Measurements from ENCODE around the gene PDZRN4. TPM values are rescaled to one million over a fixed set of nuclear protein-coding genes. Genes with fewer than 3 reads are reported as not detected.

The PDZRN4 gene
- total RNA-seq, 1 donor from 2014 or later: 24.8 TPM

DNA sequence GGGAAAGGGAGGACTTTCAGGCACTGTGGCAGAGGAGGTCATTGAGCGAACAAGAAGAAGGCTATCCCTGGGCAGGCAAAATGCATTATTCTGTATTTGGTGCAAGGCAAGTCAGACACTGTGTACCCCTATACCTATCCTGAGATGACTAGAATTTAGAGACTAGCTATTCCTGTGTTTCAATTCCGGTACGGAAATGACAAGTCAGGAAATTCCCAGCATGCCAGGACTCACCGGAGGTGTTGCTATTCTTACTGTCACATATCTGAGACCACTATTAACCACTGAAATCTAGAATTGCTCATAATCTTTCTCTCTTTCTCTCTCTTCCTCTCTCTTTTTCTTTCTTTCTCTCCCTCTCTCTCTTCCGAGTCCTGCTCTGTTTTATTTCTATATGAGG is 297.1 kb downstream of the PDZRN4 start:
- DNase-seq (ENCODE audit: extremely low spot score in 2 of 2): no peak
- TF ChIP-seq POLR2A (IDR thresholded peaks at IDR 0.05) (no peak), POLR2AphosphoS5 (IDR thresholded peaks at IDR 0.05; ENCODE audit: insufficient read depth in 1 of 2, low read depth in 1 of 2) (no peak)
- TF ChIP-seq, protein P1, sequence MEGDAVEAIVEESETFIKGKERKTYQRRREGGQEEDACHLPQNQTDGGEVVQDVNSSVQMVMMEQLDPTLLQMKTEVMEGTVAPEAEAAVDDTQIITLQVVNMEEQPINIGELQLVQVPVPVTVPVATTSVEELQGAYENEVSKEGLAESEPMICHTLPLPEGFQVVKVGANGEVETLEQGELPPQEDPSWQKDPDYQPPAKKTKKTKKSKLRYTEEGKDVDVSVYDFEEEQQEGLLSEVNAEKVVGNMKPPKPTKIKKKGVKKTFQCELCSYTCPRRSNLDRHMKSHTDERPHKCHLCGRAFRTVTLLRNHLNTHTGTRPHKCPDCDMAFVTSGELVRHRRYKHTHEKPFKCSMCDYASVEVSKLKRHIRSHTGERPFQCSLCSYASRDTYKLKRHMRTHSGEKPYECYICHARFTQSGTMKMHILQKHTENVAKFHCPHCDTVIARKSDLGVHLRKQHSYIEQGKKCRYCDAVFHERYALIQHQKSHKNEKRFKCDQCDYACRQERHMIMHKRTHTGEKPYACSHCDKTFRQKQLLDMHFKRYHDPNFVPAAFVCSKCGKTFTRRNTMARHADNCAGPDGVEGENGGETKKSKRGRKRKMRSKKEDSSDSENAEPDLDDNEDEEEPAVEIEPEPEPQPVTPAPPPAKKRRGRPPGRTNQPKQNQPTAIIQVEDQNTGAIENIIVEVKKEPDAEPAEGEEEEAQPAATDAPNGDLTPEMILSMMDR (IDR thresholded peaks at IDR 0.05): no peak
- no peaks in the 10 kb centered on the region for H3K9me3 ChIP-seq
- H3K4me3 ChIP-seq: no peak overlapping the region
- no peak overlapping the region for H3K27ac ChIP-seq
- H3K4me1 ChIP-seq: no peaks in the 10 kb centered on the region
- no peaks in the 10 kb centered on the region for H3K36me3 ChIP-seq
- intact Hi-C loops (cut with DNase I): no loop called here
- no peaks in the 10 kb centered on the region for H3K27me3 ChIP-seq

DNA sequence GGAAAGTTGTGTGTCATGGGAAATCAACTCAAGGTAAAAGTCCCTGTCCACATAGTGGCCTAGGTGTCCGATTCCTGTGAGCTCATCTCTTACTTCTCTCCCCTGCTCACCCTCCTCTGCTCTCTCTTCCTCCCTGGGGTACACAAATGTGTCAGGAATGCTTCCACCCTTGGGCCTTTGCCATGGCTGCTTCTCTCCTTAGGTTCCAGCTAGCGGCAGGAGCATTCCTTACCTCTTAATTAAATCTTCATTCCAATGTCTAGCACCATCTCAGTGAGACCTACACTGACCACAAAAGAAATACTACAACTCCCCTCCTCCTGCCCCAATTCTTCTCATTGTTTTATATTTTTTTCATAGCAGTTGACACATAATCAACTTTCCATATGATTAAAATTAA is 298.6 kb downstream of the PDZRN4 start:
- Histone ChIP-seq H3K4me3 (no peak overlapping the region), H3K9me3 (no peaks in the 10 kb centered on the region), H3K27ac (no peak overlapping the region), H3K27me3 (no peaks in the 10 kb centered on the region), H3K36me3 (no peaks in the 10 kb centered on the region), H3K4me1 (no peaks in the 10 kb centered on the region)
- intact Hi-C loops (cut with DNase I): no loop called here
- no peak for DNase-seq (ENCODE audit: extremely low spot score in 2 of 2)
- TF ChIP-seq, protein P1 (IDR thresholded peaks at IDR 0.05): no peak
- TF ChIP-seq POLR2A (IDR thresholded peaks at IDR 0.05) (no peak), POLR2AphosphoS5 (IDR thresholded peaks at IDR 0.05; ENCODE audit: insufficient read depth in 1 of 2, low read depth in 1 of 2) (no peak)

DNA sequence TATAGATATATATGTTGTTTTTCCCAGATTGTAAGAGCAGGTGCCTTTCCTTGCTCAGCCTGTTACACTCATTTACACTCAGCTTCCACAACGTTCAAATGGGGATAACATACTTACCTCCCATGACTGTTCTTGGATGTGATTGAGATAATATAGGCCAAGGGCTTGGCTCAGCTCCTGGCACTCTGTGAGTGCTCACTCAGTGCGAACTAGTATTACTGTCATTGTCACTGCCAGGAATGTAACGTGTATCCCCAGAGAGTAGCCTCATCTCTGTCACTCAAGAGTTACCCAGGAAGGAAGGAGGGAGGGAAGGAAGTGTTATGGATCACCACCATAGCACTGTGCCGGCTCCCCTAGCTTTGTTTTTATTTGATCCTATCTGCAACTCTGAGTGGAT is 307.9 kb downstream of the PDZRN4 start:
- no peaks in the 10 kb centered on the region for H3K27me3 ChIP-seq
- H3K36me3 ChIP-seq: no peaks in the 10 kb centered on the region
- no peaks in the 10 kb centered on the region for H3K9me3 ChIP-seq
- TF ChIP-seq, protein P1 (IDR thresholded peaks at IDR 0.05): no peak
- no peak for TF ChIP-seq POLR2AphosphoS5 (IDR thresholded peaks at IDR 0.05; ENCODE audit: insufficient read depth in 1 of 2, low read depth in 1 of 2)
- no peak overlapping the region for H3K4me3 ChIP-seq
- H3K27ac ChIP-seq: no peak overlapping the region
- intact Hi-C loops (cut with DNase I): no loop called here
- DNase-seq (ENCODE audit: extremely low spot score in 2 of 2): no peak
- no peaks in the 10 kb centered on the region for H3K4me1 ChIP-seq

DNA sequence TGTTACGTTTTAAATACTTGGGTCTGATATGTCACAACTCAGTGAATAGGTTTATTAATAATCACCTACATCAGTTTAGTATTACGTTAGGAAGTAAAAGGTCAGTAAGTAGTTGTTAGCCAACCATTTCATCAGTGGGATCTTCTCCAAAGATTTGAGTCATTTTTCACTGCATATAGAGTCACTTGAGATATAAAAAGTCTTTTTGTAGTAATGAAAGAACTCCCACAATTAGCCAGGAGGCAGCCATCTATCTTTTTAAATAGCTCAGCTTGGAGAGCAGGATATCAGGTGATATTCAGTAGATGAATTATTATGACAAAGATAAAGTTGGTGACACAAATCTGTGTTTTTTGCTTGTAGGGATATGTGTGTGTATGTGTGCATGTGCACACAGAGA is 309.3 kb downstream of the PDZRN4 start:
- no peaks in the 10 kb centered on the region for H3K4me1 ChIP-seq
- H3K9me3 ChIP-seq: no peaks in the 10 kb centered on the region
- TF ChIP-seq POLR2AphosphoS5 (IDR thresholded peaks at IDR 0.05; ENCODE audit: insufficient read depth in 1 of 2, low read depth in 1 of 2) (no peak), POLR2A (IDR thresholded peaks at IDR 0.05) (no peak)
- TF ChIP-seq, protein P1 (IDR thresholded peaks at IDR 0.05): no peak
- DNase-seq (ENCODE audit: extremely low spot score in 2 of 2): no peak
- no peak overlapping the region for H3K27ac ChIP-seq
- no peaks in the 10 kb centered on the region for H3K36me3 ChIP-seq
- H3K4me3 ChIP-seq: no peak overlapping the region
- no peaks in the 10 kb centered on the region for H3K27me3 ChIP-seq
- intact Hi-C loops (cut with DNase I): no loop called here

DNA sequence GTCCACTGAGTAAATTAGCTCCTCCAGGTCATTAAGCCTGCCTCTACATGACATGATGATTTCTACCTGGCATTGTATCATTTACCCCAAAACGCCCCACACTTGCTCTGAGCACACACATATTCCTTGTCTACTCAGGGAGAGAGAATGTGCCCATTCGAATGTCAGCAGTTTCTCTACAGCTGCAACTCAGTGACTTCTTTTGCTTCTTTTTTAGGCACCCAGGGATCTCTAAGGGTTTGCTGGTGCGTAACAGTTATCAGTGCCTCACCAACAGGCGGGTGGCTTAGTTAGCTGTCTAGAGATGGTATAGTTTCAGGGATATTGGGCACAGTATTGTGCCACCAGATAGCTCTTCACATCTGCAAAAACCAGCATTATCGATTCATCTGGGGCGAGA is 316.9 kb downstream of the PDZRN4 start:
- intact Hi-C loops (cut with DNase I): no loop called here
- no peak for DNase-seq (ENCODE audit: extremely low spot score in 2 of 2)
- TF ChIP-seq POLR2A (IDR thresholded peaks at IDR 0.05): no peak
- TF ChIP-seq, protein P1 (IDR thresholded peaks at IDR 0.05): no peak
- TF ChIP-seq POLR2AphosphoS5 (IDR thresholded peaks at IDR 0.05; ENCODE audit: insufficient read depth in 1 of 2, low read depth in 1 of 2): no peak

More for the DNA sequence above, 316.9 kb downstream of the PDZRN4 start:
- no peaks in the 10 kb centered on the region for H3K9me3 ChIP-seq
- no peaks in the 10 kb centered on the region for H3K36me3 ChIP-seq
- H3K4me1 ChIP-seq: no peaks in the 10 kb centered on the region
- no peak overlapping the region for H3K4me3 ChIP-seq
- no peak overlapping the region for H3K27ac ChIP-seq
- no peaks in the 10 kb centered on the region for H3K27me3 ChIP-seq
